Hepatocyte (in vitro differentiated cells): ENCODE data around the gene MYMX.

Source experiments
- EZH2 ChIP-seq: fragments of 200-600 bp; sonication (generic); IDR thresholded peaks from 2 replicates; pipeline ENCODE4 v1.6.1; 2016; ENCODE audit warnings: antibody characterized with exemption, mild to moderate bottlenecking, borderline replicate concordance
- EZH2phosphoT487 ChIP-seq: fragments of 200-600 bp; sonication (generic); IDR thresholded peaks from one replicate; pipeline ENCODE4 v1.6.1; 2018; ENCODE audit warnings: antibody characterized with exemption, mild to moderate bottlenecking, low read depth, moderate library complexity; ENCODE audit not compliant: unreplicated experiment, severe bottlenecking
- TF ChIP-seq, protein P1 (sequence below): fragments of 200-600 bp; sonication (generic); IDR thresholded peaks from 2 replicates; pipeline ENCODE4 v1.5.1; 2016; ENCODE audit warnings: antibody characterized with exemption, mild to moderate bottlenecking; ENCODE audit not compliant: poor library complexity

DNA sequence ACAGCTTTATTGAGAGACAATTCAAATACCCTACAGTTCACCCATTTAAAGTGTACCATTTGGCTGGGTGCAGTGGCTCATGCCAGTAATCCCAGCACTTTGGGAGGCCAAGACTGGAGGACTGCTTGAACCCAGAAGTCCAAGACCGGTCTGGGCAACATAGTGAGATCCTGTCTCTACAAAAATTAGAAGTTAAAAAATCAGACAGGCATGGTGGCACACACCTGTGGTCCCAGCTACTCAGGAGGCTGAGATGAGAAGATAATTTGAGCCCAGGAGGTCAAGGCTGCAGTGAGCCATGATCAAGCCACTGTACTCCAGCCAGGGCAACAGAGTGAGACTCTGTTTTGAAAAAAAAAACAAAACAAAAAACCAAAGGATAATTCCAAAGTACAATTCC, 49.2 kb upstream of the MYMX start:
- TF ChIP-seq, protein P1, sequence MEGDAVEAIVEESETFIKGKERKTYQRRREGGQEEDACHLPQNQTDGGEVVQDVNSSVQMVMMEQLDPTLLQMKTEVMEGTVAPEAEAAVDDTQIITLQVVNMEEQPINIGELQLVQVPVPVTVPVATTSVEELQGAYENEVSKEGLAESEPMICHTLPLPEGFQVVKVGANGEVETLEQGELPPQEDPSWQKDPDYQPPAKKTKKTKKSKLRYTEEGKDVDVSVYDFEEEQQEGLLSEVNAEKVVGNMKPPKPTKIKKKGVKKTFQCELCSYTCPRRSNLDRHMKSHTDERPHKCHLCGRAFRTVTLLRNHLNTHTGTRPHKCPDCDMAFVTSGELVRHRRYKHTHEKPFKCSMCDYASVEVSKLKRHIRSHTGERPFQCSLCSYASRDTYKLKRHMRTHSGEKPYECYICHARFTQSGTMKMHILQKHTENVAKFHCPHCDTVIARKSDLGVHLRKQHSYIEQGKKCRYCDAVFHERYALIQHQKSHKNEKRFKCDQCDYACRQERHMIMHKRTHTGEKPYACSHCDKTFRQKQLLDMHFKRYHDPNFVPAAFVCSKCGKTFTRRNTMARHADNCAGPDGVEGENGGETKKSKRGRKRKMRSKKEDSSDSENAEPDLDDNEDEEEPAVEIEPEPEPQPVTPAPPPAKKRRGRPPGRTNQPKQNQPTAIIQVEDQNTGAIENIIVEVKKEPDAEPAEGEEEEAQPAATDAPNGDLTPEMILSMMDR, result no peak
- TF ChIP-seq EZH2phosphoT487, result no peak
- no peak for TF ChIP-seq EZH2
